Cardiac fibroblast (primary cell): Measurements from ENCODE around the gene TBL1XR1.

Experiments
- DNase-seq, 2 donors: peaks; one replicate each; pipeline versions ENCODE4 v3.0.0 to v3.0.0-alpha.2; 2010; ENCODE audit warnings: low read depth in 2 of 2
- H3K4me3 ChIP-seq, 2 donors: replicated peaks in 1 of 2; 1 replicate in 1 of 2; 2 replicates in 1 of 2; pipeline ENCODE4 v1.5.1; 2011; ENCODE audit warnings: low read depth in 2 of 2, low read length in 2 of 2, mild to moderate bottlenecking in 2 of 2, moderate library complexity in 1 of 2
- CTCF ChIP-seq: IDR thresholded peaks from one replicate; pipeline ENCODE4 v1.5.1; 2011; ENCODE audit warnings: low read depth, mild to moderate bottlenecking, low read length, inconsistent platforms

TBL1XR1 gene

DNA sequence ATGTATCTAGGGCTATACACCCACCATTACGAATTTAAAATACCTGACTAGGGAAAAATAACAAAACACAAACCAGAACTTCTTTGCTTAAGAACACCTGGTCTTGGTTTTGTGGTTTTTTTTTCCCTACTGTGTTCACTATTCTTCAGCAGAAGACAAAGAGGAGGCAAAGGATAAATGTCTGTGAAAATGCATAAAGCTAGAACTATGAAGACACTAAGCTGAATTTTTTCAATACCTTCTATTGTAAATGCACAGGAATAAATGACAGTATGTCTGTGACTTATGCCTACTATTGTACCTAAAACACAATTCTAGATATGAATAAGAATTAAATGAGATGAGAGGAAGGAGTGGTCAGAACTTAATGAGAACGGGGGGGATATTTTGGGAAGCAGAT is 86.9 kb downstream of the TBL1XR1 start:
- no peak for TF ChIP-seq CTCF
- H3K4me3 ChIP-seq: no peak overlapping the region
- DNase-seq: no peak

GRCh38 chr3:177109688-177110330 is 87.5 kb downstream of the TBL1XR1 start:
- TF ChIP-seq CTCF: no peak

GRCh38 chr3:177108648-177109047 is 88.6 kb downstream of the TBL1XR1 start:
- no peak for DNase-seq
- H3K4me3 ChIP-seq: no peak overlapping the region
- TF ChIP-seq CTCF: no peak

More at GRCh38 chr3:177109688-177110330, 87.5 kb downstream of the TBL1XR1 start:
- H3K4me3 ChIP-seq: no peak overlapping the region
- DNase-seq: no peak

DNA sequence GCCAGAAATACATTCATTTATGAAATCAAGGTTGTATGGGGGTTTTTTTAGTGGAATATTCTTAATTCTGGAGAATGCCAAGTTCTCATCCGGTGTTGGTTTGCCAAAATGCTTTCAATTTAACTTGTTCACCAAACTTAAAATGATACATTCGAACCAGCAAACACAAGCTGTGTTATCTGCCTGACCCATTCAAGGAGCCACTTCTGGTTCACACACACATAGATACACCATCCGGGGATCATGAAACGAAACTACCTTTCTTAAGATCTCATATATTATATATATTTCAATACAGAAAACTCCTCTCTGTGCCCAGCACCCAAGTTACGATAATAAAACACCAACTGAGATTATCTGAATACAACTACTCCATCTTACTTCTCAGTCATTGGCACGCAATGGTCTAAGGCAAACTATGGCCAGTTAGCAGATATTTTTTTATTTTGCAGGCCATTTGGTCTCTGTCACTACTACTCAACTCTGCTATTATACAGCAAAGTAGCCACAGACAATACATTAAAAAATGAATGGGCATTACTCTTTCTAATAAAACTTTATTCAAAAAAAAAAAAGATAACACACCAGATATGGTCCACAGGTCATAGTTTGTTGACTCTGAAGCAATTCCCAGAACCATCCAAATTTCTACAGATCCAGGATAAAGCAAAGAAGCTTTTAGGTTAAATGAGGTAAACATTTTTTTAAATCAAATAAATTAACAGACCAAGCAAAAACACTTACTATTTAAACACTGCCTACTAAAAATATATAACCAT is 89.6 kb downstream of the TBL1XR1 start:
- DNase-seq: no peak
- no peak for TF ChIP-seq CTCF
- no peak overlapping the region for H3K4me3 ChIP-seq

- DNase-seq: no peak
- TF ChIP-seq CTCF: no peak
- H3K4me3 ChIP-seq: no peak overlapping the region
These were observed 90.7 kb downstream of the TBL1XR1 start for GRCh38 chr3:177106594-177106993.

GRCh38 chr3:177106184-177106583 is 91.1 kb downstream of the TBL1XR1 start:
- DNase-seq: no peak
- no peak for TF ChIP-seq CTCF
- no peak overlapping the region for H3K4me3 ChIP-seq
